Frontal cortex (tissue), 4 donors: ENCODE results near the gene AOAH. TPM values are rescaled to one million over a fixed set of nuclear protein-coding genes. Genes with fewer than 3 reads are reported as not detected.
"Not testable (repeated sequence)": the region's sequence is repeated elsewhere in the genome, so short reads cannot be mapped to it uniquely, and the experiment has no call there.

Experiments used
- DNase-seq, 2 donors: peaks; one replicate each; pipeline ENCODE4 v3.0.0; 2012; ENCODE audit warnings: low spot score in 2 of 2
- FAIRE-seq: peaks from 2 replicates; lab custom pipeline; 2012; peaks lifted over from hg19 to GRCh38; lab: Jason Lieb, UNC
- total RNA-seq: library from RNA; depleted of rRNA; stranded (reverse); fragments of >200 nt; gene quantifications from one replicate; pipeline ENCODE4 v1.2.3, GENCODE V29; 2014
- donor health status: control.
- donor health status: control.
- donor health status: control.

AOAH gene
- total RNA-seq, 1 donor from 2014 or later, result 3.7 TPM

GRCh38 chr7:36526863-36527548, 197.3 kb downstream of the AOAH start:
- FAIRE-seq (no peak), DNase-seq (no peak)

- FAIRE-seq, result no peak
These were observed 200.8 kb downstream of the AOAH start for GRCh38 chr7:36523371-36524101.

DNA sequence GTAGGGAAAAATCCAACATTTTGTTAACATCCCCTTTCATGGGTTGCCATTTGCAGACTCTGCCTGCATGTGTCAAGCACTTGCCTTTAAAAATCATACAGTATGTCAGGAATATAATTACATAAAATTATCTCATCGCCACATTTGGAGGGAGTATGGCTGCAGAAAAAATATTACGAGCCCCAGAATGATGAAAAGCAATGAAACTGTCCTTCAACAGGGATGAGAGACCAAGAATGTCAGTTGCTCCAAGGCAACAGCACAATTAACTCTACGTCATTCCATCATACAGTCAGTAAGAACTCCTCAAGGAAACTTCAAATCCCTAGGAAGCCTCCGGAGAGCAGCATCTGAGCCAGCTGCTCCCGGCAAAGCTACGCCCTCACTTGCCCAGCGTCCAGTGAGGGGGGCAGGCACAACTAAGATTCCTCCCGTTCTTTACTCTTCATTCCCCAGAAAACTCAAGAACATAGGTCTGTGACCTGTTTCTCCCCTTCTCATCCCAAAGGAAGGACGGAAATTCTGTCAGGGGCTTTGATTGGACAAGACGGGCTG, 201.8 kb downstream of the AOAH start:
- FAIRE-seq (no peak), DNase-seq (no peak)

More at GRCh38 chr7:36523371-36524101, 200.8 kb downstream of the AOAH start:
- no peak for DNase-seq

DNA sequence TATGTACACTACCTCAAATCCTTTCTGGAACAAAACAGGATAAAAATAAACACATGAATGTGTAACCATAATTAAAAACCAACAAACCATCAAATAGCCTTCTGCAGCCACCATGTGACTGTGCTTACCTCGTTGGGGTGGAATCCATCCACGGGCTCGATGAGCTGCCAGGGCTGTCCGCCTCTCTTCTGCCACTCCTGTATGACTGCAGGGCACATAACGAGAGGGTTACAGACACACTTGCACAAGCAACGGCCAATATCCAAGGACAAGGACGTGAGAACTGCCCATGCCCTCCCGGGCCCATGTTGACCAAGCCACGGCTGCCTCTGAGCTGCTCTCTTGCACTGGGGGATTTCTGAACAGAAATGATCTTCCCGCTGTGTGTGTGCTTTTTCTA, 202.4 kb downstream of the AOAH start:
- FAIRE-seq, result no peak
- DNase-seq, result no peak

DNA sequence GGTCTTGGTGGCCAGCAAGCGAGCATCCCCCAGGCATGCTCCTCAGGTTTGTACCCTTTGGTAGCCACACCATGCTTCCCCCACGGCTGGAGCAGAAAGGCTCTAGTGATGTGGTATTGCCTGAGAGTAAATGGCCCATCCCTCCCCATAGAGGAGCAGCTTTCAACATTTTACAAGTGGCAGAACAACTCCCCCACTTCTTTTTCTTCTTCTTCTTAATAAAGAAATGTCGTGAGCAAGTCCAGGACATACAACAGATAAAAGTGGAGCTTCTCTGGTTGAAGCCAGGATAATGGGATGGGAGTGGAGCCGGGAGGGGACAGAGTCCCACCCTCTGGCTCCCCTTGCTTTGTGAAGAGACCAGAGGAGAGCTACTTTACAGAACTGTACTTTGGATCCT, 203.2 kb downstream of the AOAH start:
- DNase-seq (no peak), FAIRE-seq (no peak)

DNA sequence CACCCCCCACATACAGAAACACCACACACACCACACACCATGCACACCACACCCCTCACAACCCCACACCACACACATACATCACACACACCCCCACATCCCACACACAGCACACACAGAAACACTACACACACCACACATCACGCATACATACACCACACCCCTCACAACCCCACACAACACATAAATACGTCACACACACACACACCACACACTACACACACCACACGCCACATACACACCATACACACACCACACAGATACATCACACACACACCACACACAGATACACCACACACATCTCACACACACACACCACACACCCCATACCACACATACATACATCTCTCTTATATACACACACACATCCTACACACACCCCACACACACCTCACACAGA, 208.4 kb downstream of the AOAH start:
- FAIRE-seq (no peak), DNase-seq (no peak)

GRCh38 chr7:36514289-36515243, 209.7 kb downstream of the AOAH start:
- DNase-seq (peak; percentile 29 to 41), FAIRE-seq (no peak)

- DNase-seq, result no peak
- FAIRE-seq, result no peak
These were observed 210.9 kb downstream of the AOAH start for GRCh38 chr7:36513393-36513792.

GRCh38 chr7:36512616-36513015, 211.7 kb downstream of the AOAH start:
- no peak for FAIRE-seq
- DNase-seq, result no peak

GRCh38 chr7:36509962-36510361, 214.3 kb downstream of the AOAH start:
- FAIRE-seq (no peak), DNase-seq (no peak)

GRCh38 chr7:36507475-36508440, 216.5 kb downstream of the AOAH start:
- DNase-seq (no peak), FAIRE-seq (no peak)

DNA sequence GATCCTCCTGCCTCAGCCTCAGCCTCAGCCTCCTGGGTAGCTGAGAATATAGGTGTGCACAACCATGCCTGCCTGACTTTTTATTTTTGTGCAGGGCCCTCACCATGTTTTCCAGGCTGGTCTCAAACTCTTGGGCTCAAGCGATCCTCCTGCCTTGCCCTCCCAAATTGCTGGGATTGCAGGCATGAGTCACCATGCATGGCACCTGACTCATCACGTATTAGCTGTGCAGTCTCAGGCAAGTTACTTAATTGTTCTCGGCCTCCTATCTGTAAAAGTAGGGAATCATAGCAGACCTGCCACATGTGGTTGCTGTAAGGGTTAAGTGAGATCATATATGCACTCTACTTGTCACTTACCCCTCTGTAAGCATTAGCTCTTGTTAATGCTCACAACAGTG, 217.5 kb downstream of the AOAH start:
- no peak for FAIRE-seq

DNA sequence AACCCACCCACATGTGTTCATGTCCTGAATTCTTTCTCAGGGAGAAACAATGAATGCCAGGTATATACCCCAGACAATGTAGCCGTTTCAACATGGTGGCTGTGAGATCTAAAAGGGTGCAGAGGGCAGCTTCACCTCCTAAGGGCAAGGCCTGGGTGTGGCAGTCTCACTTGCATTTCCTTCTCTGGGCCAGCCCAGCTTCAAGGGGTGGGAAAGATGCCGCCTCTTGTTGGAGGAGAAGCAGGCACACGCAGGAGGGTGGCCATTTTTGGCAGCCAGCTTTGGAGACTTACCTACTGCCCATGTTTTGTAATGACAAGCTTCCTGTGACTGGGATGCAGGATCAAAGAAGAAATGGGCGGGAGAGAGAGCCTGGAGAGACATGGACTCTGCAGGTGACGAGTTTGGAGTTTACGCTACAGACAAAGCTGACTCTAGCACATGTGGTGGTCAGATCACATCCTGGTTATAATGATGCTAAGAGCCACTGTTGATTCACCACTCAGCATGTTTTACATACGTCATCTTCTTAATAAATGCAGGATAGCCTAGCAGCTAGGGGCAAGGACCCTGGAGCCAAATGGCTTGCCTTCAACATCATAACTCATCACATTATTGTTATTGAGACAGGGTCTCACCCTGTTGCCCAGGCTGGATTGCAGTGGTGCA, 218.0 kb downstream of the AOAH start:
- DNase-seq (no peak), FAIRE-seq (no peak)

More for the DNA sequence above, 217.5 kb downstream of the AOAH start:
- no peak for DNase-seq

DNA sequence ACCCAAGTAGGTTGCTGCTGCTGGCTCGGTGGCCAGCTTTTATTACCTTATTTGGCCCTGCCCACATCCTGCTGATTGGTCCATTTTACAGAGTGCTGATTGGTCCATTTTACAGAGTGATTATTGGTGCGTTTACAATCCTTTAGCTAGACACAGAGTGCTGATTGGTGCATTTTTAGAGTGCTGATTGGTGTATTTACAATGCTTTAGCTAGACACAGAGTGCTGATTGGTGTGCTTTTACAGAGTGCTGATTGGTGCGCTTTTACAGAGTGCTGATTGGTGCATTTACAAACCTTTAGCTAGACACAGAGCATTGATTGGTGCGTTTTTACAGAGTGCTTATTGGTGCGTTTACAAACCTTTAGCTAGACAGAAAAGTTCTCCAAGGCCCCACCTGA, 219.7 kb downstream of the AOAH start:
- not testable (repeated sequence) for DNase-seq, FAIRE-seq

- not testable (repeated sequence) for FAIRE-seq, DNase-seq
These were observed 220.1 kb downstream of the AOAH start for GRCh38 chr7:36504216-36504615.

DNA sequence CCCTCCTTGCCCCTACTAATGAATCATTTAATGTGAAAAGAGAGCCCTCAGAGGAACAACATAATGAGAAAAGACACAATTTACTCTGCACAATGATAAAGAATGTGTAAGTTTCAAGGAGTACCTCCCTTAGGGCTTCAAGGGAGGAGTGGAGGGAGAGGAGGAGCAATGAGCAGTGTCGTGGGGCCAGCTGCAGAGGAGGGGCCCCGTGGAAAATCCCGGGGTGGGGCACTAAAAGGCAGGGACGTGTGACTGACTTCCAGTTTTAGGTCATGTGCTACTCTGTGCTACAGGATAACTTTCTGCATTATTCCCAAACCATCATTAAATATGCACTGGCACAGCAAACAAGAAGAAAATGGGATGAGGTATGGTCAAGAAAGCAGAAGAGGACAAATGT, 226.5 kb downstream of the AOAH start:
- no peak for FAIRE-seq

GRCh38 chr7:36497176-36497575, 227.1 kb downstream of the AOAH start:
- not testable (repeated sequence) for DNase-seq, FAIRE-seq

More for the DNA sequence above, 226.5 kb downstream of the AOAH start:
- DNase-seq, result no peak

GRCh38 chr7:36496576-36496975, 227.7 kb downstream of the AOAH start:
- FAIRE-seq (no peak), DNase-seq (no peak)
